ENCODE measurements around the gene TGFBR2. TPM values are rescaled to one million over a fixed set of nuclear protein-coding genes. Genes with fewer than 3 reads are reported as not detected.

TGFBR2 gene
- total RNA-seq, 2 donors from 2014 or later = 6.0 to 9.6 TPM

DNA sequence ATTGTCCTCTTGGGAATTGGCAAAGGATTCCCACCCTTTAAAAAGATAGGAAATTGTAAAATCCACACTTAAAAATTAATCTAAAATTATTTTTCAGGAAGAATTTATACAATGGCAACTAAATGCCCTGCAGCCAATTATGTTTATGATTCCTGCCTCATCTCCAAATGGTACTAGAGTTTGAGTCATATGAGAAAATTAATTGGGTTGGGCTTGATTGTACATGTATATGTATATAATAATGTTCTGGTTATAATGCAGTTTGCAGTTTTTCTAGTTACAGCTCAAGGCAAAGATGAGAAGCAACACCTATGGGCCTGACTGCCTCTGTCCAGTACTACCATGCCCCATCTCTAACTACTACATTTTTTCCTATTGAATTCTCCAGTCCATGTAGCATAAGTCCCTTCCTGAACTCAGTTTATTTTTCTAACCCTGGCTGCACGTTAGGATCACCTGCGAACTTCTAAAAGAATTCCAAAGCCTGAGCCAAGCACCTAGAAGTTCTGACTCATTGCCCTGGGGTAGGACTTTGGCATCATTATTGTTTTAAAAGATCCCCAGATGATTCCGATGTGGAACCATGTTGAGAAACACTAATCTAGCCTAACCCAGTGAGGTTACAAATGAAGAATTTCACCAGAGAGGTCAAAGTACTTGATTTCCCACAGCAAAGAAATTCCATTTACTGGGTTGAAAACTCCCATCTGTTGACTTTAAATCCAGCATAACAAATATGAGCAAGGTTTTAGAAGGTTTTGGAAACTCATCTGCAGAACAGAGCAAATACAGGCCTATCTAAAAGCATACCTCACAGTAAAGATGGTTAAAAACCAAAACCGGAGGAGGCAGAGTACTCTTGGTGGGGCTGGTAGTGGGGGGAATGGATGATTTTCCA lies 19.4 kb downstream of the TGFBR2 start:
- Mint-ChIP-seq H3K27me3 (ENCODE audit: insufficient read depth) (no peaks in the 10 kb centered on the region), H3K4me1 (peaks cover 59% of the 10 kb centered on the region), H3K4me3 (no peak overlapping the region), H3K27ac (peak overlapping the region; percentile 46), H3K36me3 (ENCODE audit: low read depth) (peaks cover 24% of the 10 kb centered on the region), H3K9me3 (no peaks in the 10 kb centered on the region)
- Histone ChIP-seq H3K4me1 (ENCODE audit: control insufficient read depth, insufficient read depth, low read length) (peaks cover 18% of the 10 kb centered on the region), H3K4me3 (ENCODE audit: low read length) (no peak overlapping the region), H3K9ac (ENCODE audit: extremely low read depth, low read length, poor library complexity, severe bottlenecking) (no peak overlapping the region), H3K27me3 (ENCODE audit: control insufficient read depth, insufficient read depth, low read length, poor library complexity, severe bottlenecking) (no peaks in the 10 kb centered on the region), H3K36me3 (ENCODE audit: control insufficient read depth, insufficient read depth, low read length) (peaks cover 14% of the 10 kb centered on the region), H3K9me3 (ENCODE audit: control insufficient read depth, low read length) (no peaks in the 10 kb centered on the region), H3K27ac (ENCODE audit: low read depth, low read length) (no peak overlapping the region)
- DNase-seq = no peak
- 93 to 96% methylated on average over 3 to 4 of the region's 4 CpGs for WGBS, 2 experiments (ENCODE audit: insufficient coverage in 1 of 2, insufficient read length in 1 of 2)
- TF ChIP-seq CTCF (conservative IDR thresholded peaks at IDR 0.05) = no peak

- Mint-ChIP-seq H3K9me3 (no peaks in the 10 kb centered on the region), H3K27ac (peak overlapping the region; percentile 46), H3K36me3 (ENCODE audit: low read depth) (peaks cover 25% of the 10 kb centered on the region), H3K4me1 (peaks cover 57% of the 10 kb centered on the region), H3K4me3 (no peak overlapping the region), H3K27me3 (ENCODE audit: insufficient read depth) (no peaks in the 10 kb centered on the region)
- Histone ChIP-seq H3K4me3 (ENCODE audit: low read length) (no peak overlapping the region), H3K36me3 (ENCODE audit: control insufficient read depth, insufficient read depth, low read length) (peaks cover 15% of the 10 kb centered on the region), H3K27me3 (ENCODE audit: control insufficient read depth, insufficient read depth, low read length, poor library complexity, severe bottlenecking) (no peaks in the 10 kb centered on the region), H3K9ac (ENCODE audit: extremely low read depth, low read length, poor library complexity, severe bottlenecking) (no peak overlapping the region), H3K9me3 (ENCODE audit: control insufficient read depth, low read length) (no peaks in the 10 kb centered on the region), H3K4me1 (ENCODE audit: control insufficient read depth, insufficient read depth, low read length) (peaks cover 16% of the 10 kb centered on the region), H3K27ac (ENCODE audit: low read depth, low read length) (no peak overlapping the region)
- WGBS, 2 experiments (ENCODE audit: insufficient coverage in 1 of 2, insufficient read length in 1 of 2) = 90 to 92% methylated on average over 2 to 5 of the region's 5 CpGs
- no peak for DNase-seq
- no peak for TF ChIP-seq CTCF (conservative IDR thresholded peaks at IDR 0.05)
These were observed 20.2 kb downstream of the TGFBR2 start for GRCh38 chr3:30626443-30627180.

- H3K9me3 ChIP-seq (ENCODE audit: control insufficient read depth, low read length) = no peaks in the 10 kb centered on the region
- H3K4me1 ChIP-seq (ENCODE audit: control insufficient read depth, insufficient read depth, low read length) = peaks cover 14% of the 10 kb centered on the region
- H3K4me3 ChIP-seq (ENCODE audit: low read length) = no peak overlapping the region
- H3K27ac Mint-ChIP-seq = peak overlapping the region; percentile 37
- H3K4me1 Mint-ChIP-seq = peaks cover 59% of the 10 kb centered on the region
- WGBS, 2 experiments (ENCODE audit: insufficient coverage in 1 of 2, insufficient read length in 1 of 2) = 66 to 78% methylated on average over 3 to 4 of the region's 4 CpGs
- no peak for TF ChIP-seq CTCF (conservative IDR thresholded peaks at IDR 0.05)
- H3K36me3 ChIP-seq (ENCODE audit: control insufficient read depth, insufficient read depth, low read length) = peaks cover 26% of the 10 kb centered on the region
- no peaks in the 10 kb centered on the region for H3K9me3 Mint-ChIP-seq
- H3K27me3 Mint-ChIP-seq (ENCODE audit: insufficient read depth) = no peaks in the 10 kb centered on the region
- no peak for DNase-seq
- H3K27me3 ChIP-seq (ENCODE audit: control insufficient read depth, insufficient read depth, low read length, poor library complexity, severe bottlenecking) = no peaks in the 10 kb centered on the region
- H3K4me3 Mint-ChIP-seq = no peak overlapping the region
- peaks cover 22% of the 10 kb centered on the region for H3K36me3 Mint-ChIP-seq (ENCODE audit: low read depth)
- no peak overlapping the region for H3K27ac ChIP-seq (ENCODE audit: low read depth, low read length)
- no peak overlapping the region for H3K9ac ChIP-seq (ENCODE audit: extremely low read depth, low read length, poor library complexity, severe bottlenecking)
These were observed 22.0 kb downstream of the TGFBR2 start for GRCh38 chr3:30628205-30628900.

Data from endodermal cell (in vitro differentiated cells).